ENCODE results near the gene COX6B1.
"Not testable (repeated sequence)": the region's sequence is repeated elsewhere in the genome, so short reads cannot be mapped to it uniquely, and the experiment has no call there.

The COX6B1 gene

GRCh38 chr19:35689836-35690235, 41.7 kb downstream of the COX6B1 start:
- no peak for TF ChIP-seq CTCF (IDR thresholded peaks at IDR 0.05; ENCODE audit: control insufficient read depth, insufficient read depth, low read depth, low read length, missing control alignments)
- H3K4me3 ChIP-seq (ENCODE audit: control insufficient read depth, low read depth, low read length): no peak overlapping the region
- DNase-seq (ENCODE audit: low read depth): no peak

- H3K4me3 ChIP-seq (ENCODE audit: control insufficient read depth, low read depth, low read length); DNase-seq (ENCODE audit: low read depth): not testable (repeated sequence)
Observed at GRCh38 chr19:35691106-35691505, 43.0 kb downstream of the COX6B1 start.

GRCh38 chr19:35692010-35692409, 43.9 kb downstream of the COX6B1 start:
- no peak overlapping the region for H3K4me3 ChIP-seq (ENCODE audit: control insufficient read depth, low read depth, low read length)
- no peak for DNase-seq (ENCODE audit: low read depth)
- no peak for TF ChIP-seq CTCF (IDR thresholded peaks at IDR 0.05; ENCODE audit: control insufficient read depth, insufficient read depth, low read depth, low read length, missing control alignments)

GRCh38 chr19:35693422-35693821, 45.3 kb downstream of the COX6B1 start:
- TF ChIP-seq CTCF (IDR thresholded peaks at IDR 0.05; ENCODE audit: control insufficient read depth, insufficient read depth, low read depth, low read length, missing control alignments): no peak
- DNase-seq (ENCODE audit: low read depth): no peak
- H3K4me3 ChIP-seq (ENCODE audit: control insufficient read depth, low read depth, low read length): no peak overlapping the region

GRCh38 chr19:35693835-35694599, 45.9 kb downstream of the COX6B1 start:
- no peak for DNase-seq (ENCODE audit: low read depth)
- peak; percentile 98 for TF ChIP-seq CTCF (IDR thresholded peaks at IDR 0.05; ENCODE audit: control insufficient read depth, insufficient read depth, low read depth, low read length, missing control alignments)
- no peak overlapping the region for H3K4me3 ChIP-seq (ENCODE audit: control insufficient read depth, low read depth, low read length)

- no peak for TF ChIP-seq CTCF (IDR thresholded peaks at IDR 0.05; ENCODE audit: control insufficient read depth, insufficient read depth, low read depth, low read length, missing control alignments)
- H3K4me3 ChIP-seq (ENCODE audit: control insufficient read depth, low read depth, low read length): no peak overlapping the region
- DNase-seq (ENCODE audit: low read depth): no peak
Observed at GRCh38 chr19:35695895-35696422, 47.8 kb downstream of the COX6B1 start.

- TF ChIP-seq CTCF (IDR thresholded peaks at IDR 0.05; ENCODE audit: control insufficient read depth, insufficient read depth, low read depth, low read length, missing control alignments): no peak
- no peak for DNase-seq (ENCODE audit: low read depth)
- no peak overlapping the region for H3K4me3 ChIP-seq (ENCODE audit: control insufficient read depth, low read depth, low read length)
Observed at GRCh38 chr19:35696835-35697234, 48.7 kb downstream of the COX6B1 start.

Data from AG09309 (cell line).